ENCODE data around the gene GRIN2A.

GRCh38 chr16:10172848-10173655, 9.2 kb downstream of the GRIN2A start:
- TF ChIP-seq CTCF (IDR thresholded peaks at IDR 0.05) (no peak), POLR2A (IDR thresholded peaks at IDR 0.05) (no peak)

Measured in body of pancreas (tissue), 4 donors.